Naive thymus-derived CD4-positive, alpha-beta T cell (primary cell): ENCODE results near the gene SLC16A8. TPM values are rescaled to one million over a fixed set of nuclear protein-coding genes. Genes with fewer than 3 reads are reported as not detected.

Experiments used
- ATAC-seq: fragments of 150-1000 bp; cut with Tn5 transposase; 2 replicates; pipeline ENCODE4 v1.10.0; 2021; ENCODE audit warnings: mild to moderate bottlenecking, moderate library complexity
- CTCF ChIA-PET: fragments of 350-600 bp; sonication (Branson Sonifier 250); formaldehyde crosslinking; loops from one replicate; lab custom pipeline; 2021; ENCODE audit warnings: antibody characterized with exemption; lab: Charles Lee
- POLR2A ChIA-PET: fragments of 350-600 bp; sonication (Branson Sonifier 250); formaldehyde crosslinking; loops from one replicate; lab custom pipeline; 2021; ENCODE audit warnings: antibody characterized with exemption, inconsistent platforms; lab: Charles Lee
- DNase-seq, 9 donors: peaks; one replicate each; pipeline versions ENCODE4 v3.0.0 to v3.0.0-alpha.2; 2020 to 2022; ENCODE audit warnings: mixed read lengths in 1 of 9
- H3K27ac ChIP-seq: one replicate; pipeline ENCODE4 v1.7.0; 2013; ENCODE audit warnings: mild to moderate bottlenecking, low read depth, low read length, moderate library complexity
- H3K27me3 ChIP-seq, 2 donors: one replicate each; pipeline ENCODE4 v1.7.0; 2013; ENCODE audit warnings: low read length in 2 of 2, mild to moderate bottlenecking in 2 of 2, moderate library complexity in 2 of 2; ENCODE audit not compliant: control insufficient read depth in 2 of 2, insufficient read depth in 2 of 2
- H3K36me3 ChIP-seq, 3 experiments: 1 replicate in 2 of 3; 2 replicates in 1 of 3; pipeline ENCODE4 v1.7.0; 2013; ENCODE audit warnings: low read length in 3 of 3, mild to moderate bottlenecking in 3 of 3, moderate library complexity in 1 of 3; ENCODE audit not compliant: insufficient read depth in 3 of 3, control insufficient read depth in 2 of 3
- H3K4me1 ChIP-seq, 2 donors: one replicate each; pipeline ENCODE4 v1.7.0; 2013; ENCODE audit warnings: low read length in 2 of 2, mild to moderate bottlenecking in 2 of 2, moderate library complexity in 1 of 2; ENCODE audit not compliant: control insufficient read depth in 2 of 2, insufficient read depth in 2 of 2
- H3K4me3 ChIP-seq: 2 replicates; pipeline ENCODE4 v1.7.0; 2013; ENCODE audit warnings: mild to moderate bottlenecking, low read length
- H3K9me3 ChIP-seq, 3 experiments: 1 replicate in 2 of 3; 2 replicates in 1 of 3; pipeline ENCODE4 v1.7.0; 2013; ENCODE audit warnings: low read length in 3 of 3; ENCODE audit not compliant: control insufficient read depth in 2 of 3
- H3K27ac Mint-ChIP-seq, 9 donors: one replicate each; pipeline ENCODE4 v1.8.0; 2020 to 2022; ENCODE audit warnings: mixed read lengths in 9 of 9, mild to moderate bottlenecking in 8 of 9, moderate library complexity in 5 of 9, inconsistent platforms in 2 of 9
- H3K27me3 Mint-ChIP-seq, 5 donors: one replicate each; pipeline ENCODE4 v1.8.0; 2021 to 2022; ENCODE audit warnings: mixed read lengths in 5 of 5, mild to moderate bottlenecking in 1 of 5
- H3K36me3 Mint-ChIP-seq, 5 donors: one replicate each; pipeline ENCODE4 v1.8.0; 2020 to 2022; ENCODE audit warnings: mixed read lengths in 5 of 5, mild to moderate bottlenecking in 3 of 5, inconsistent platforms in 1 of 5
- H3K4me1 Mint-ChIP-seq, 7 donors: one replicate each; pipeline ENCODE4 v1.8.0; 2020 to 2022; ENCODE audit warnings: mixed read lengths in 7 of 7, mild to moderate bottlenecking in 3 of 7, inconsistent platforms in 1 of 7
- H3K4me3 Mint-ChIP-seq, 10 donors: one replicate each; pipeline ENCODE4 v1.8.0; 2020 to 2022; ENCODE audit warnings: mild to moderate bottlenecking in 10 of 10, mixed read lengths in 10 of 10, moderate library complexity in 6 of 10, inconsistent platforms in 2 of 10
- H3K9me3 Mint-ChIP-seq, 11 donors: one replicate each; pipeline ENCODE4 v1.8.0; 2020 to 2022; ENCODE audit warnings: mixed read lengths in 11 of 11, mild to moderate bottlenecking in 4 of 11, inconsistent platforms in 1 of 11, moderate library complexity in 1 of 11
- intact Hi-C, 2 donors: fragments of 100-400 bp; cut with micrococcal nuclease; formaldehyde crosslinking; loops; one replicate each; pipeline ENCODE4 v1.15.1; 2023
- polyA plus RNA-seq, 2 donors: library from polyadenylated mRNA; unstranded; fragments of 300-500 nt; fragmentation: Illumina TruSeq; gene quantifications; one replicate each; pipeline ENCODE4 v1.2.3, GENCODE V29; 2021
- total RNA-seq, 6 experiments: library from RNA in 5 of 6; stranded (reverse) in 5 of 6; gene quantifications; 1 replicate in 5 of 6; 2 replicates in 1 of 6; pipeline ENCODE4 v1.2.3 and lab custom pipeline; 2021 to 2026

The SLC16A8 gene, protein sequence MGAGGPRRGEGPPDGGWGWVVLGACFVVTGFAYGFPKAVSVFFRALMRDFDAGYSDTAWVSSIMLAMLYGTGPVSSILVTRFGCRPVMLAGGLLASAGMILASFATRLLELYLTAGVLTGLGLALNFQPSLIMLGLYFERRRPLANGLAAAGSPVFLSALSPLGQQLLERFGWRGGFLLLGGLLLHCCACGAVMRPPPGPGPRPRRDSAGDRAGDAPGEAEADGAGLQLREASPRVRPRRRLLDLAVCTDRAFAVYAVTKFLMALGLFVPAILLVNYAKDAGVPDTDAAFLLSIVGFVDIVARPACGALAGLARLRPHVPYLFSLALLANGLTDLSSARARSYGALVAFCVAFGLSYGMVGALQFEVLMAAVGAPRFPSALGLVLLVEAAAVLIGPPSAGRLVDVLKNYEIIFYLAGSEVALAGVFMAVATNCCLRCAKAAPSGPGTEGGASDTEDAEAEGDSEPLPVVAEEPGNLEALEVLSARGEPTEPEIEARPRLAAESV
- total RNA-seq (not detected), polyA plus RNA-seq (not detected), total RNA-seq (lab: John Stamatoyannopoulos, UW) (not detected)

DNA sequence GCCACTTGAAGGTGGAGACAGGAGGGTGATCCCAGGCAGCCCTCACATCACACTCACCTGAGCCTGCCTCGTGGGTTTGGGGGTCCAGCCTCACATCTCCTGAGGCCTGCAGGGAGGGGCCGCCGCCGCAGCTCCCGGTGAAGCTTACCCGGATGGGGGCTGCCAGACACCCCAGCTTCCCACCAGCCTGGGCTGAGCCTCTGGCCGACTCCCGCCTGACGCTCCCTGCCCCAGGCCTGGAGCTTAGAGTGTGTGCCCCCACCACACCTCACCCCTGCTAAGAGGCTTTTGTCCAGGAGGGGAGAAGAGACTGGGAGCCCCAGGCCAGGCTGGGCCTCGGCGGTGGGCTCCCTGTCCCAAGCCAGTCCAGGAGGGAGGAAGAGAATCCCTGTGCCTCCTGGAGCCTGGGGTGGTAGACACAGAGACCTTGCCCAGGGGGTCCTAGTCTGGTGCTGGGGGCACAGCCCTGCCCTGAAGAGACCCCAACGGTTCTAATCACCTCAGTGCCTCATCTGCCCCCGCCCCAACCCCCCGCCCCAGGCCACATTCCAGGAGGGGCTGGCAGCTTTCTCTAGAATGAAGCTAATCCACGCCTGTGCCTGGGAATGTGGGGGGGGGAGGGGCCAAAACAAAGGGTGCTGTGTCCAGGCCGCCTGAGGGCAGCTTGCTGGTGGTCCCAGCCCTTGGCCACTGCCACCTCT is at the start of gene SLC16A8:
TSS of gene SLC16A8 (minus strand) at position 254 of the 701 bp plus-strand sequence. CDS start 1,311 bp downstream, outside the sequence.
- Mint-ChIP-seq H3K9me3 (peaks cover 0 to 2% (median 0%) of the 10 kb centered on the region in 11 donors), H3K27ac (no peak within 1 kb of the TSS), H3K4me3 (peak within 1 kb of the TSS in 1 of 10 donors; percentile 31), H3K27me3 (peaks cover 3 to 39% (median 8%) of the 10 kb centered on the region in 5 donors), H3K4me1 (peaks cover 0 to 6% (median 0%) of the 10 kb centered on the region in 7 donors), H3K36me3 (peaks cover 0 to 15% (median 0%) of the 10 kb centered on the region in 5 donors)
- intact Hi-C loops, result no loop called here
- Histone ChIP-seq H3K36me3 (peaks cover 0 to 9% (median 0%) of the 10 kb centered on the region in 3 experiments), H3K27me3 (peaks cover 0 to 8% of the 10 kb centered on the region in 2 donors), H3K27ac (no peak within 1 kb of the TSS), H3K9me3 (no peaks in the 10 kb centered on the region), H3K4me1 (peaks cover 3 to 9% of the 10 kb centered on the region in 2 donors), H3K4me3 (no peak within 1 kb of the TSS)
- no peak for ATAC-seq
- POLR2A ChIA-PET, result no interaction called here
- CTCF ChIA-PET, result no interaction called here
- DNase-seq, result no peak

DNA sequence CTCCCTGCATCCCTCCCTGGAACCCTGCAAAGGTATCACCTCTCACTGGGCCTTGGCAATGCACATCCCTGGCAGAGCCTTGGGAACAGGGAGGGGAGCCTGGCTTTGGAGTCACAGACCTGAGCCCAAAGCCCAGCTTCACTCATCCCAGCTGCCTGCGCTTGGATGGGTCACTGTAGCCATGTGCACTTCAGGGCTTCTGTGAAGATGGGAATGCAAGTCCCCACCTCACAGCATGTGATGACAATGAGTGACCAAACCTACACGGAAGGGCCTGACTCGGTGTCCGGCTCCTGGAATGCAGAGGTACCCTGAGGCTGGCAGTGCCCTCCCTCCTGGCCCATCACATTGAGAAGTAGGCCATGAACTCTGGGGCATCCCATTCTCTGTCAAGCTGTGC is 49.3 kb upstream of the SLC16A8 start:
- ATAC-seq (no peak), DNase-seq (no peak)
- Mint-ChIP-seq H3K4me3 (no peak overlapping the region), H3K27me3 (no peaks in the 10 kb centered on the region), H3K9me3 (no peaks in the 10 kb centered on the region), H3K4me1 (no peaks in the 10 kb centered on the region), H3K27ac (no peak overlapping the region), H3K36me3 (peaks cover 6 to 31% (median 7%) of the 10 kb centered on the region in 5 donors)
- intact Hi-C loops, result no loop called here
- no peaks in the 10 kb centered on the region for H3K4me1 ChIP-seq
- no peaks in the 10 kb centered on the region for H3K9me3 ChIP-seq
- H3K27me3 ChIP-seq, result no peaks in the 10 kb centered on the region
- no peak overlapping the region for H3K4me3 ChIP-seq
- POLR2A ChIA-PET, result no interaction called here
- CTCF ChIA-PET, result no interaction called here
- no peak overlapping the region for H3K27ac ChIP-seq
- peaks cover 0 to 72% (median 0%) of the 10 kb centered on the region in 3 experiments for H3K36me3 ChIP-seq

DNA sequence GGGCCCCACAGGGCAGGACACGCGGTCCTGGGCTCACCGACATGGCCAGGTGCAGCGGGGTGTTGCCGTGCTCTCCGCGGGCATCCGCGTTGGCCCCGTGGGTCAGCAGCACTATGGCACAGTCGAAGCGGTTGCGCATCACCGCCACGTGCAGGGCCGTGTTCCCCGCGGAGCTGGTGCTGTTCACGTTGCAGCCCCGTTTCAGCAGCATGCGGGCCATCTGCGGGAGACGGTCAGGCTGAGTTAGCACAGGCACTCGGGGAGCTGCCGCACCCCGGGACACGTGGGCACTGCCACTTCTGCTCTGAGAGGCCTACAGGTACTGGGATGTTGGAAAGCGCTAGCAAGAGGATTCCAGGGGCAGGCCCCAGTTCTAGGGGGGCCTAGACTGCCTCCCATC is 48.8 kb upstream of the SLC16A8 start:
- Histone ChIP-seq H3K27me3 (no peaks in the 10 kb centered on the region), H3K4me3 (no peak overlapping the region), H3K9me3 (no peaks in the 10 kb centered on the region), H3K36me3 (peaks cover 0 to 70% (median 0%) of the 10 kb centered on the region in 3 experiments), H3K4me1 (no peaks in the 10 kb centered on the region), H3K27ac (no peak overlapping the region)
- Mint-ChIP-seq H3K4me1 (no peaks in the 10 kb centered on the region), H3K27me3 (no peaks in the 10 kb centered on the region), H3K36me3 (peaks cover 6 to 26% (median 7%) of the 10 kb centered on the region in 5 donors), H3K9me3 (no peaks in the 10 kb centered on the region), H3K27ac (no peak overlapping the region), H3K4me3 (no peak overlapping the region)
- no peak for DNase-seq
- CTCF ChIA-PET, result no interaction called here
- ATAC-seq, result no peak
- intact Hi-C loops, result no loop called here
- POLR2A ChIA-PET, result no interaction called here

DNA sequence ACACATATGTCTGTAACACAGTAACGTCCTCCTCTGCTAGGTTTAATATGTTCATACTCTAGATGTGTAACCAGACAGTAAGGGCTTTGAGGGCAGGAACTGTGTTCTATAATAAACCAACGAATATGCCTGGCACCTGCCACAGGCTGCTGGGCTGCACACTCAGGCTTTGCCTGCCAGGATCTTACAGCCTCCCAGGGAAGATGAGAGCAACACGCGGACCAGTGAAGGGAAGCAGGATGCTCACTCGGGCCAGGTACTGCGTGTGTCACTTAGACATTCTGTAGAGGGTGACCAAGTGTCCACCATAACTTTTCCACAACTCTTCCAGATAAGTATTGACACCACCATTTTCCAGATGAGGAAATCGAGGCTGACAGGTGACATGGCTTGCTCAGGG is 48.2 kb upstream of the SLC16A8 start:
- intact Hi-C loops, result no loop called here
- Mint-ChIP-seq H3K4me1 (no peaks in the 10 kb centered on the region), H3K4me3 (no peak overlapping the region), H3K36me3 (peaks cover 6 to 24% (median 7%) of the 10 kb centered on the region in 5 donors), H3K27me3 (no peaks in the 10 kb centered on the region), H3K9me3 (no peaks in the 10 kb centered on the region), H3K27ac (no peak overlapping the region)
- no peak for ATAC-seq
- no peaks in the 10 kb centered on the region for H3K9me3 ChIP-seq
- peaks cover 0 to 72% (median 0%) of the 10 kb centered on the region in 3 experiments for H3K36me3 ChIP-seq
- no peak for DNase-seq
- H3K27ac ChIP-seq, result no peak overlapping the region
- POLR2A ChIA-PET, result no interaction called here
- H3K4me3 ChIP-seq, result no peak overlapping the region
- CTCF ChIA-PET, result no interaction called here
- H3K27me3 ChIP-seq, result no peaks in the 10 kb centered on the region
- H3K4me1 ChIP-seq, result no peaks in the 10 kb centered on the region

DNA sequence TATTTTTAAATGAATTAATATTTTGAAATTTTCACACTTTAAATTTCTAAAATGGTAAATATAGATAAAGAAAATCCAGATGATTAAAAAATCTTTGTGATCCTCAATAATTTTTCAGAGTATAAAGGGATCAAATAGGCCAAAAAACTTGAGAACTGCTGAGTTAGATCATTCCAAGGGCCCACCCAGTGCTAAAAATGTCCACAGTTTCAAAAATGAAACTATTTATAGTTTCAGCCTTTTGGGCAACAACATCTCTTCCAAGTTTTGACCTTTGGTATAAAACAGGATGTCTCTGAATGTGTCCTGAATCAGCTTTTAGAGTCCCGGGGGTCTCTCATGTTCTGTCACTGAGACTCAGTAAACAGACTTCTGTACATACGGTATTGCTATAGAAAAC is 47.4 kb upstream of the SLC16A8 start:
- Mint-ChIP-seq H3K27me3 (no peaks in the 10 kb centered on the region), H3K27ac (no peak overlapping the region), H3K4me1 (no peaks in the 10 kb centered on the region), H3K4me3 (no peak overlapping the region), H3K36me3 (peaks cover 6 to 31% (median 7%) of the 10 kb centered on the region in 5 donors), H3K9me3 (no peaks in the 10 kb centered on the region)
- H3K4me3 ChIP-seq, result no peak overlapping the region
- H3K4me1 ChIP-seq, result no peaks in the 10 kb centered on the region
- no peaks in the 10 kb centered on the region for H3K9me3 ChIP-seq
- no peaks in the 10 kb centered on the region for H3K27me3 ChIP-seq
- intact Hi-C loops, result no loop called here
- ChIA-PET POLR2A (no interaction called here), CTCF (no interaction called here)
- ATAC-seq (no peak), DNase-seq (no peak)
- peaks cover 0 to 74% (median 0%) of the 10 kb centered on the region in 3 experiments for H3K36me3 ChIP-seq
- H3K27ac ChIP-seq, result no peak overlapping the region

DNA sequence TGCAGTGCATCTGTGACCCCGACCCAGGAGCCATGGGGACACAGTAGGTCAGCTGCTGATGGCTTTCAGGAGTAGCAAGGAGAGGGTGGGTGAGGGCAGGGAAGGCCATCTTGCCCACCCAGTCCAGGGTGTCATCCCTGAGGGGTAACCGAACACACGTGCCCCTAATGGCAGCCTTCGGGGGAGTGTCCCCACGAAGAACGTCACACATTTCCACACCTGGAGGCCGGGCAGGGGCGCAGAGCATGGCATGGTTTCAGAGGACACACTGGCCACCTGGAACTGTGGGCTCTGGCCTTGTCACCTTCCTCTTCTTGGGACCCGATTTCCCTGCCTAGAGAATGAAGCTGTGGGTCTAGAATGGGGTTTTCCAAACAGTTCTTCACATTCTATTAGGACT is 45.9 kb upstream of the SLC16A8 start:
- Mint-ChIP-seq H3K4me3 (no peak overlapping the region), H3K9me3 (no peaks in the 10 kb centered on the region), H3K27me3 (no peaks in the 10 kb centered on the region), H3K27ac (no peak overlapping the region), H3K36me3 (peaks cover 0 to 27% (median 6%) of the 10 kb centered on the region in 5 donors), H3K4me1 (no peaks in the 10 kb centered on the region)
- no peaks in the 10 kb centered on the region for H3K4me1 ChIP-seq
- H3K27ac ChIP-seq, result no peak overlapping the region
- H3K4me3 ChIP-seq, result no peak overlapping the region
- DNase-seq, result no peak
- no peak for ATAC-seq
- ChIA-PET CTCF (no interaction called here), POLR2A (no interaction called here)
- H3K36me3 ChIP-seq, result peaks cover 0 to 77% (median 3%) of the 10 kb centered on the region in 3 experiments
- no peaks in the 10 kb centered on the region for H3K27me3 ChIP-seq
- no peaks in the 10 kb centered on the region for H3K9me3 ChIP-seq
- intact Hi-C loops, result no loop called here
